HG02610 (cell line): ENCODE measurements around the gene CCDC9B.

Experiments
- ATAC-seq: cut with Tn5 transposase; IDR thresholded peaks from one replicate; pipeline ENCODE4 v1.9.1; 2021; ENCODE audit warnings: mild to moderate bottlenecking, moderate library complexity; ENCODE audit not compliant: unreplicated experiment

Gene CCDC9B

DNA sequence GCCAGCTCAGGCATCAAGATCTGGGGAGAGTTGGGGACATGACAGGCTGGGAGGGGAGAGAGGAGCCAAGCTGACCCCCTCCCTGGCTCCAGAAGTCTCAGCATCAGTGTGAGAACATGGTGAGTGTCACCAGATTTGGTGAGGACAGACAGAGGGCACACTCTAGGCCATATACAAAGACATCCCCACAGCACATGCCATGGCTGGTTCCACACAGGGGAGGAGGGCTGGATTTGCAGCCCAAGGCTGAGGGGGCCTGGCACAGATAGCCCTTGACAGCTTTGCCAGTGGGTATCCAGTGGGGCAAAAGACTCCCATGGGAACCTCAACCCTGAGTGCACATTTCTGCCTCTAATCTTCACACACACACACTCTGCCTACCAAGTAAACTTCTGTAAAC, 47.7 kb downstream of the CCDC9B start:
- no peak for ATAC-seq

DNA sequence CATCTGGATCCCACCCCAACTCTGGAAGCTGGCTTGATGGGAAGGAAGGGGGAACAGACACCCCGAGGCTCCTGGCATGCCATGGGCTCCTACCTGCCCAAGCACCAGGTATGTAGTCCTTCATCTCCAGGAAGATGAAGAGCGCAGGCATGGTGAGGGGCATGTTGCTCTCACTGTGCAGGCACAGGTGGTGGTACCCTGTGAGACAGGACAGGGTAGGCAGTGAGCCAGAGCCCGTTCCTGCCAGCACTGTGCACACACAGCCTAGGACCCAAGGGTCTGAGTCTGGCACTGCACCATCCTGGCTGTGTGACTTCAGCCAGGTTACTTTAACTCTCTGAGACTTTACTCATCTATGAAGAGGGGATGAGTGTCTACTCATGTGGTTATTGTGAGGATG, 48.5 kb downstream of the CCDC9B start:
- ATAC-seq, result no peak

DNA sequence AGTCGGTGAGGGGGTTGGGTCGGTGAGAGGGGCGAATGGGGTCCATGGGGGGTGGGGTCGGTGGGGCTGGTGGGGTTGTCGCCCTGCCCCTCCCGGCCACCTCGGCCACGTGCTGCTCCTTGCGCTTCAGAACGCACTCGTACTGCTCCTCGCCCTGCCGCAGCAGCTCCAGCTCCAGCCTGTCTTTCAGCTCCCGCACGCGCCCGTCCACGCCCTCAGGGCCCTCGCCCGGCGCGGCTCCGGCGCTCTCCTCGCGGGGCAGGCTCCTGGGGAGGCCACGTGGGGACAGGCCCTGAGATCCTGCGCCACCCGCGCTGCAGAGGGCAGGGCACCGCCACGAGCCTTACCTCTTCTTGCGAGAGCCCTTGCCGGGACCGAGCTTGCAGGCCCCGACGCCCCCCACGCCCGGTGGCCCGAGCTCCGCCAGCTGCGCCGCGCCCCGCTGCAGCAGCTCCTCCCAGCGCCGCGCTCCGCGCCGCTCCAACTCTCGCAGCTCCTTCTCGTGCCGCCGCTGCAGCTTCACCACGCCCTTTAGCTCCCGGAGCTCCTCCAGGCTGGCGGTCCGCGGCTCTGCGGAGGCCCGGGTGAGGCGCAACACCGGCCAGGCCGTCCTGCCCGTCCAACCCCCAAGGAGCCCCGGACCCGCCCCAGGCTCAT, 49.7 kb downstream of the CCDC9B start:
- ATAC-seq, result no peak

DNA sequence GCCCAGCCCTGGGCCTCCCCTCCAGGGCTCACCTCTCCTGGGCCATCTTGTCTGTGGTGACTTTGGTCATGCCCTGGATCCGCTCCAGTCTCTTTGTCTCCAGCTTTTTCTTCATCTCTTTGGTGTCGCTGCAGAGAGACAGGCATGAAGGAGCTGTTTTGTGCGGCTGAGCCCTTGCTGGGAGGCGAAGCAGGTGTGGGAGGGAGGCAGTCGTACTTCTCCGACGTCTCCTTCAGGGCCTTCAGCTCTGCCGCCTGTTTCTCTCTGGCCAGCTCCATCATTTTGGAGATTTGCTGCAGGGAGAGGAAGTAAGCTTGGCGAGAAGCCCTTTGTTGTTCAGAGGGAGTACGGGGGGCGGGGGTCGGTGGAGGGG, 50.2 kb downstream of the CCDC9B start:
- no peak for ATAC-seq

DNA sequence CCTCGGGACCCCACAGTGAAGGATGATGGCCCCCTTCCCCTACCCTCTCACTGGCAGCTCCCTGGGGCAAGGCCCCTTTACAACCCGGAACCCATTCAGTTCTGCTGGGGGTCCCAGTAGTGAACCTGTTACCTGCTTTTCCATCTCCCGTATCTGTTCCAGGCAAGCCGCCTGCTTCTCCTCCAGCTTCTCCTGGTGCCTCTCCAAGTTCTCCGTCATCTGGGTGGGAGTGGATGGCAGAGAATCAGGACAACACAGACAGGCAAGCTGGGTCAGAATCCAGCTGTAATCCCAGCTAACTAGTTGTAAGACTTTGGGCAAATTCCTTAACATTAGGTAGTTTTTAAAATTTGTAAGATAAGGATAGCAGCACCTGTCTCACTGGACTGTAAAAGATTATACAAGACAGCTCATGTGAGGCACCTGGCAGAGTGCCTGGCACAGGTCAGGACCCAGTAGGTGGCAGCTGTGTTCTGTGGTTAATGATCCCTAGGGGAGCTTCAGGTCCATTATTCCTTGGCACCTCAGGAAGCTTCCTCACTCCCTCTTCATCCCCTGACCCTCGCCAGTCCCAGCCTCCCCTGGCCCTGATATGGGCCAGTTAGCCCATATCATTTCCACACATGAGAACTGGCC, 51.5 kb downstream of the CCDC9B start:
- ATAC-seq, result no peak

DNA sequence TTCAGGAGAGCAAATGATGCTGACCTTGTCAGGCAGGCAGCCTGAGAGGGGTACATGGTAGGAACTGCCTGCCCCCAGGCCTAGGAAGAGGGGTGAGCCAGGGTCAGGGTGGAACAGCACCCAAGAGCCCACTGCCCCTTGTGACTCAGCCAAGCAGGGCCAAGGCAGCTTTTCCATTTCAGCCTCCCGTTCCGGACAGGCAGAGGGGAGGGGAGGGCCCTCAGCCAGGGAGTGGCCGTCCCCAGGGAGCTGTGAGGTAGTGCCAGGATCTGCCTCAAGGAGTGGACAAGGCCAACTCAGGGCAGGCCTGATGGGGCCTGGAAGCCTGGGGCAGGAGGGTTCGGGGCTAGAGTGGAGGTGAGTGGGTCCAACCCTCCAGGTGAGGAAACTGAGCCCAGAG, 52.8 kb downstream of the CCDC9B start:
- no peak for ATAC-seq

DNA sequence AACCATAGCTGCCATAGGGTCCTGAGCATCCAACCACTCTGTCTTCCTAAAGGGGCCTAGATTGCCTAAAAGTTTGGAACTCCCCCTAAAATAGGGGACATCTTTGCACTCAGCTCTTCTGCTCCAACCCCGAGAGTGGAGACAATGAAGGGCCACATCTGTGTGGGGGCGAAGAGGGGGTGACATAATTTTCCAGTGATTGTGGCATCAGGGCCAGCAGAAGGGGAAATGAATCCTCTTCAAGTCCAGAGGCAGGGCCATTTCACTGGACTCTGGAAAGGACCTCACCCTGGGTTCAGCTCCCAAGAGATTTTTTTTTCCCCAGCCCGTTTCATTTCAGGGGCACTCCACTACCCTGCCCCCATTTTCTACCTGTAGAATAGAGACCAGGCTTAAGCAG, 53.2 kb downstream of the CCDC9B start:
- no peak for ATAC-seq

DNA sequence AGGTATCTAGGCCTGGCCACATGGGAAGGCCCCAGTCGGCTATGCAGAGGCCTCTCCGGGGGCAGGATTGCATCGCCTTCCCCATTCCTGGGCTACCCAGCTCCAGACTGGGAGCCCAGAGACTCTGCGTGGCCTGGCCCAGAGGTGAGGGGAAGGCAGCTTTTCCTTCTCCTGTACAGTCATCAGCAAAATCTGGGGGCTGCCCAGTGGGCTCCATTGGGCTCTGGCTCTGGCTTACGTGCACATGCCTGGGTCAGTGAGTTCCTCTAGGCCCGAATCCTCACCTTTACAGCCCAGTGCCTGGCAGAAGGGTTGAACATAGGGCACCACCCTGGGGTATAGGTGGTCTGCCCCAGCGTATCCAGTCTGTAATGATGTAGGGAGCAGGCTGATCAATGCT, 53.9 kb downstream of the CCDC9B start:
- ATAC-seq, result no peak

DNA sequence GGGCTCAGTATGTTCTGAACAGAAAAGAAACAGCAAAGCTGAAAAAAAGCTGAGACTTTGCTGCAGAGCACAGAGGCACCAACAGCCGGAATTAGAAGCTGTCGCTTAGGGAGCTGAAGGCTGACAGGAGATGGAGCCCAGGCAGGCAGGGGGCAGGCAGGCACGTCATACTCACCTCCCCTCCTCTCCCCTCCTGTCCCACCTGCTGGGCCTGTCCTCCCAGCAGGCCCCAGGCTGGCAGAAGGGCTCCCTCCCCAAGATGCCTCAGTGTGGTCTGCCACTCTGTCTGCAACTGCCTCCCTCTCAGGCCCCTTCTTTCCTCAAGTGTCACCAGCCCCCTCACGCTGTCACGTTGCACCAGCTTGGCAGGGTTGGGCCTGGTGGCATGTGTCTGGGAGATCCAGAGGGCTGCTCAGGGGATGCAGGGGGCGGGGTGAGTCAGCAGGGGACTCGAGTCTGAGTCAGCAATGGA, 54.6 kb downstream of the CCDC9B start:
- ATAC-seq, result no peak

DNA sequence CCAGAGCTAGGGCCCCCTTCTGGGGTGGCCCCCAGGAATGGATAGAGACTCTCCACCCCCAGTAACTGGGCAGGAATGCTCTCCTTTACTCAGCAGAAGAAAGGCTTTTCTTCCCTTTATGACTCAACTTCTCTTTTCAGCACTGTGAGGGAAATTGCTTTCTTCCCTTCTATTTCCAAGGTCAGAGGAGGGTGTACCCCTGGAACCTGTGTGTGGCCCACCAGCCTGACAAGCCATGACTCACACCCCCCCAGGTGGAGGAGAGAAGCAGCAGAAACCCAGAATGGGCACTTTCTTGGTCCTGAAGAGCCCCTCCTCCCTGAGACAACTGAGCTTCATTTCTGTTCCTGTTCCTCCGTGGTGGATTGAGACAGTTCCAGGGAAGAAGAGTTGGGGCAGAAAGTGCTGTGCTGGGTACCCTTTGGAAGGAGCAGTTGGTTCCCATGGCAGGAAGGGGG, 55.2 kb downstream of the CCDC9B start:
- no peak for ATAC-seq

DNA sequence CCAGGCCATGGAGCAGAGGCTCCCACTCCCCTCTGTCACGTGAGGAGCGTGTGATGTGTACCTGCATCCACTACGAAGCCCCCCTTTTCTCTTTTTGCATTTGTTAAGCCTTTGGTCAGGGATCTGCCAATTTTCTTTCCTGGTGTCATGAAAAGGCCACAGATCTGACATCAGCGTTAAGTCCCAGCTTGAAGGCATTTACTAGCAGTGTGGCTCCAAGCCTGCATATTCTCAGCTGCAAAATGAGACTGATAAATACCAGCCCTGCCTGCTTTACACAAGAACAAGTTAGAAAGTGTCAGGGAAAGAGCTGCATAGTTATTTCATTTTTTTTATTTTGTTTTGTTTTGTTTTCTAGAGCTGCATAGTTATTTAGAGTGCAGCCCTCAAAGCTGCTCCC, 55.6 kb downstream of the CCDC9B start:
- no peak for ATAC-seq

DNA sequence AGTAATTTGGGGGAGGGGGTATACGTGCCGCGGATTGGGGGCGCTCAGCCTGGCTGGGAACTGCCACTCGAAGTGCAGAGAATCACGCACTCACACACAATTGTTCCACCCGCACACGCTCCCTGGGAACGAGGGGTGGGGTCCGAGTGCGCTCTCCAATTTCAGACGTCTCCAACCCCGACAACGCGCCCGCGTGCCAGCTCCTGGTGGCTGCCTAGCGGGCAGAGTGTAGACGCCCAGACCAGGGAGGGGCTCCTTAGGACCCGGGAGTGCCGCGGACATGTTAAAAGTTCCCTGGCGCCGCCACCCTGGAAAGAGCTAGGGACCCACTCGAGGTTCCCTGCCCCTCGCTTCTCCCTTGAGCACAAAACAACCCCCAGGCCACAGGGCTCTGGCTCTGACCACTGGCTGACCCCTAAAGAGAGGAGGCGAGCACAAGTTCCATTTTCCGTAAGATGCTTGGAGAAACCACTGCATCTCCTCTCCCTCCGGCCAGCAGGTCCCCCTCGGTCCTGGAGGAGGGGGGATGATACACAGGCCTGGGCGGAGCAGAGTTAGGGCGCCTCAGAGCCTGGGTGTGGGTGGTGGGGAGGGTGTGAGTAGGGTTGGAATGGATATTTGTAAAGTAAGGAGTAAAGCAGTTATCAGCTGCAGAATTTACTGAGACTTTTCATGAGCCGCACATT, 57.0 kb downstream of the CCDC9B start:
- no peak for ATAC-seq

DNA sequence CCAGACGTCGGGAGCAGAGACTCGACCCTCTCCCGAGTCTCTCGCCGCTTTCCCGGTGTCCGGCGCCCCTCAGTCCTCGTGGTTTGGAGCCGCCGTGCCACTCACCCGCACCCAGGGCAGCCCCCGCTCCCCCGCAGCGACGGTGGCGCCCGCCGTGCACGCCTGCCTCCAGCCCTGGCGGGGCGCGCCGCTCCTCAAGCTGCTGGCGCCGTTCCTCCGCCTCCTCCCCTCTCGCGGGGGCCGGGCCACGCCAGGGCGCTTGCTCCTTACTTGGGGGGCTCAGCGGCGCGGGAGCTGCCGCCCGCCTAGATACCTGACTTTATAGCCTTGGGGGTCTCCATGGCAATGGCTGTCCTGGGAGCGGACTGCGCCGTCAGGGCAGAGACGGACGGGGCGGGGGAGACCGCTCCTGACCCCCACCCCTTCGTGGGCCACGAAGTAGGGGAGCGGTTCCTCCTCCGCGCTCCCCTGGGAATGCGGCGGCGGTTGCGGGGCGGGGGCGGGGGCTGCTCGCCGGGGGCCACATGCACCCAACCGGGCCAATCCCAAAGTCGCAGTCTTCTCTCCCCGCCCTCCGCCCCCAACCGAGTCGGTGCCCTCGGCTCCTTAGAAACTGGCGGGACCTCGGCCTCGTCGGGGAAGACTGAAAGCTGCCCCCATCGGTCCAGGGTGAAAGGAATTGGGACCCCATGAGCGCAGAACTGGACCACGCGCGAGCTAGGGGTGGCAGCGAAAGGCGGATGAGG, 57.7 kb downstream of the CCDC9B start, which contains the start of gene ANKRD63:
Gene ANKRD63 (minus strand): TSS at position 196 of the 746 bp plus-strand sequence. CDS start 478 bp downstream, outside the sequence.
- ATAC-seq, result peak; percentile 24

DNA sequence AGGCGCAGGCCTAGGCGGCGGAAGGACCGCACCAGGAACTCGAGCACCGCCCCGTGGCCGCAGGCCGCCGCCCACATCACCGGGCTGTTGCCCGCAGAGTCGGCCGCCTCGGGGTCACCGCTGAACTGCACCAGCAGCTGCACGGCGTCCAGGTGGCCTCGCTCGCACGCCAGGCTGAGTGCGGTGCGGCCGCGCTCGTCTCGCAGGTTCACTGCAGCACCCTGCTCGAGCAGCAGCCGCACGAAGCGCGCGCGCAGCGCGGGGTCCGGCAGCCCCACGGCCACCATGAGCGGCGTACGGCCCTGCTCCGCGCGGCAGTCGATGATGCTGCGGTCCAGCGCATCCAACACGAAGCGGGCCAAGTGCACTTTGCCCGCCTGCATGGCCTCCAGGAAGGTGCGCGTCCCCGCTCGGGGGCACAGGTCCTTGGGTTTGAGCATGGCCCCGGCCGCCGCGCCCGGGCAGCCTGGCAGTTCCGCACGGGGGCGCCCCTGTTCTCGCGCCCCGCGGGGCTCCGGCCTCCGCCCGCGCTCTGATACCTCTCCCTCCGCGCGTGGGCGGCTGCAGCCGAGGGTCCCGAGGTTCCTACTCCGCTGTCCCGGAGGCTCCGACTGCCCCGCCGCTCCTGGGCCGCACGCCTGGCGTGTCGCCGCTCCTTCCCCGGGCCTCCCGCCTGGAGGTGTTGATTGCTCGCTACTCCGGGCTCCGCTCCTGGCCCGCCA, 58.4 kb downstream of the CCDC9B start:
- peak; percentile 39 for ATAC-seq

DNA sequence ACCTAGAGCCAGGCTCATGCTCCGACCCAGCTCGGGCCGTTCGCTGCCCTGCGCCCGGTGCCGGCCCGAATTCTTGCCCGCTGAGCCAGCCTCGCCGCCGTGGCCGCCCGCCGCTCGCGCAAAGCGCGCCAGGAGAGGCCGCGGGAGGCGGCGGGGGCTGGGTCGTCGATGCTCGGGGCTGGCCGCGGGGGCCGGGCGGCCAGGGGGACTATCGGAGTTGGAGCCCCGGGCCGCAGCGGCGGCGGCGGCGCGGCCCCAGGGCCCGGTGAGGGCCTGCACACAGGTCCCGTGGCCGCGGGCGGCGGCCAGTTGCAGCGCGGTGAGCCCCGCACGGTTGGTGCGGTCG, 59.0 kb downstream of the CCDC9B start:
- no peak for ATAC-seq
